H9 (cell line): ENCODE measurements around the gene PYROXD2. TPM values are rescaled to one million over a fixed set of nuclear protein-coding genes. Genes with fewer than 3 reads are reported as not detected.

ENCODE experiments used
- DNase-seq: peaks from one replicate; pipeline ENCODE4 v3.0.0-alpha.2; 2017
- H2AFZ ChIP-seq: one replicate; pipeline ENCODE4 v1.6.1; 2013; ENCODE audit warnings: mild to moderate bottlenecking, low read length, control low read depth, moderate library complexity
- H2AK5ac ChIP-seq: 2 replicates; pipeline ENCODE4 v1.6.1; 2013; ENCODE audit warnings: low read length, control low read depth, mixed read lengths; ENCODE audit not compliant: insufficient read length
- H2BK120ac ChIP-seq: one replicate; pipeline ENCODE4 v1.6.1; 2013; ENCODE audit warnings: low read depth, mild to moderate bottlenecking, low read length, control low read depth, inconsistent platforms; ENCODE audit not compliant: poor library complexity, severe bottlenecking
- H2BK12ac ChIP-seq: 2 replicates; pipeline ENCODE4 v1.6.1; 2013; ENCODE audit warnings: low read length, control low read depth, mixed read lengths, low read depth; ENCODE audit not compliant: insufficient read length
- H2BK15ac ChIP-seq: 2 replicates; pipeline ENCODE4 v1.6.1; 2013; ENCODE audit warnings: low read depth, low read length, control low read depth
- H2BK20ac ChIP-seq: one replicate; pipeline ENCODE4 v1.6.1; 2013; ENCODE audit warnings: low read depth, mild to moderate bottlenecking, low read length, control low read depth, inconsistent platforms; ENCODE audit not compliant: poor library complexity, severe bottlenecking
- H2BK5ac ChIP-seq: 2 replicates; pipeline ENCODE4 v1.6.1; 2013; ENCODE audit warnings: low read length, control low read depth, mixed read lengths; ENCODE audit not compliant: insufficient read length
- H3K14ac ChIP-seq: 2 replicates; pipeline ENCODE4 v1.6.1; 2013; ENCODE audit warnings: low read length, control low read depth; ENCODE audit not compliant: insufficient read depth
- H3K18ac ChIP-seq: 2 replicates; pipeline ENCODE4 v1.6.1; 2013; ENCODE audit warnings: low read depth, mild to moderate bottlenecking, mixed read lengths, low read length, control low read depth; ENCODE audit not compliant: insufficient read length
- H3K23ac ChIP-seq: 2 replicates; pipeline ENCODE4 v1.6.1; 2013; ENCODE audit warnings: low read length, control low read depth, mixed read lengths, low read depth; ENCODE audit not compliant: insufficient read length
- H3K23me2 ChIP-seq: 2 replicates; pipeline ENCODE4 v1.6.1; 2013; ENCODE audit warnings: low read depth, mild to moderate bottlenecking, mixed read lengths, low read length, control low read depth; ENCODE audit not compliant: insufficient read length, poor library complexity, severe bottlenecking
- H3K27ac ChIP-seq: 2 replicates; pipeline ENCODE4 v1.5.1; 2013; ENCODE audit warnings: low read length, control low read depth, mixed read lengths, low read depth; ENCODE audit not compliant: insufficient read length
- H3K27me3 ChIP-seq: 2 replicates; pipeline ENCODE4 v1.6.1; 2013; ENCODE audit warnings: low read length, control low read depth, inconsistent platforms; ENCODE audit not compliant: insufficient read depth
- H3K4ac ChIP-seq: 2 replicates; pipeline ENCODE4 v1.6.1; 2013; ENCODE audit warnings: low read depth, mild to moderate bottlenecking, control low read depth, inconsistent platforms, low read length, moderate library complexity
- H3K4me1 ChIP-seq: 2 replicates; pipeline ENCODE4 v1.6.1; 2013; ENCODE audit warnings: low read length, control low read depth, inconsistent platforms; ENCODE audit not compliant: insufficient read depth
- H3K4me2 ChIP-seq: 2 replicates; pipeline ENCODE4 v1.6.1; 2013; ENCODE audit warnings: low read length, control low read depth, mixed read lengths; ENCODE audit not compliant: insufficient read length, insufficient read depth
- H3K56ac ChIP-seq: 2 replicates; pipeline ENCODE4 v1.6.1; 2013; ENCODE audit warnings: low read depth, mild to moderate bottlenecking, mixed read lengths, low read length, control low read depth; ENCODE audit not compliant: insufficient read length
- H3K79me1 ChIP-seq: 2 replicates; pipeline ENCODE4 v1.6.1; 2013; ENCODE audit warnings: low read depth, mild to moderate bottlenecking, moderate library complexity, low read length, control low read depth, inconsistent platforms; ENCODE audit not compliant: insufficient read depth, poor library complexity, severe bottlenecking
- H3K79me2 ChIP-seq: 2 replicates; pipeline ENCODE4 v1.6.1; 2013; ENCODE audit warnings: low read length, control low read depth, inconsistent platforms; ENCODE audit not compliant: insufficient read depth
- H3K9ac ChIP-seq: 2 replicates; pipeline ENCODE4 v1.6.1; 2013; ENCODE audit warnings: low read length, control low read depth, mixed read lengths; ENCODE audit not compliant: insufficient read length; ENCODE audit errors: extremely low read depth
- H3K9me3 ChIP-seq: one replicate; pipeline ENCODE4 v1.6.1; 2013; ENCODE audit warnings: low read depth, low read length, inconsistent platforms; ENCODE audit not compliant: control insufficient read depth
- H3T11ph ChIP-seq: one replicate; pipeline ENCODE4 v1.6.1; 2013; ENCODE audit warnings: mild to moderate bottlenecking, low read length, control low read depth, inconsistent platforms
- H4K20me1 ChIP-seq: one replicate; pipeline ENCODE4 v1.6.1; 2013; ENCODE audit not compliant: control insufficient read depth, insufficient read length, insufficient read depth
- H4K5ac ChIP-seq: 2 replicates; pipeline ENCODE4 v1.6.1; 2013; ENCODE audit warnings: low read depth, mild to moderate bottlenecking, mixed read lengths, low read length, control low read depth; ENCODE audit not compliant: insufficient read length
- H4K8ac ChIP-seq: replicated peaks from 2 replicates; pipeline ENCODE4 v1.6.1; 2013; ENCODE audit warnings: low read length, control low read depth, mixed read lengths, low read depth; ENCODE audit not compliant: insufficient read length
- H4K91ac ChIP-seq: 2 replicates; pipeline ENCODE4 v1.6.1; 2013; ENCODE audit warnings: low read depth, mild to moderate bottlenecking, moderate library complexity, mixed read lengths, low read length, control low read depth; ENCODE audit not compliant: insufficient read length
- H3K27ac Mint-ChIP-seq, 3 experiments: 2 replicates in 2 of 3; 3 replicates in 1 of 3; pipeline ENCODE4 v1.8.0; 2020 to 2021; ENCODE audit warnings: mixed read lengths in 3 of 3, mild to moderate bottlenecking in 1 of 3, moderate library complexity in 1 of 3
- H3K27me3 Mint-ChIP-seq: 2 replicates; pipeline ENCODE4 v1.8.0; 2021; ENCODE audit warnings: low read depth, mild to moderate bottlenecking, moderate library complexity, mixed read lengths
- H3K36me3 Mint-ChIP-seq, 3 experiments: 2 replicates in 2 of 3; 3 replicates in 1 of 3; pipeline ENCODE4 v1.8.0; 2020 to 2021; ENCODE audit warnings: low read depth in 3 of 3, mixed read lengths in 3 of 3; ENCODE audit not compliant: insufficient read depth in 1 of 3
- H3K4me1 Mint-ChIP-seq, 2 experiments: 2 replicates each; pipeline ENCODE4 v1.8.0; 2020; ENCODE audit warnings: mixed read lengths in 2 of 2
- H3K4me3 Mint-ChIP-seq, 2 experiments: 2 replicates in 1 of 2; 3 replicates in 1 of 2; pipeline ENCODE4 v1.8.0; 2020 to 2021; ENCODE audit warnings: mild to moderate bottlenecking in 2 of 2, mixed read lengths in 2 of 2, moderate library complexity in 1 of 2
- H3K9me3 Mint-ChIP-seq, 2 experiments: 2 replicates in 1 of 2; 3 replicates in 1 of 2; pipeline ENCODE4 v1.8.0; 2020; ENCODE audit warnings: mild to moderate bottlenecking in 2 of 2, mixed read lengths in 2 of 2, moderate library complexity in 1 of 2
- WGBS: extraction: QIAGEN DNeasy Blood & Tissue Kit; methylation state at CpG from one replicate; pipeline ENCODE4 v1.1.7; 2013; ENCODE audit warnings: missing lambda C conversion rate, low lambda C conversion rate, mixed read lengths; ENCODE audit not compliant: insufficient read length; ENCODE audit errors: extremely low coverage; 5-methylcytosine and 5-hydroxymethylcytosine counted together
- total RNA-seq: library from RNA; stranded (reverse); gene quantifications from 2 replicates; pipeline ENCODE4 v1.2.1, GENCODE V29; 2021
- TF ChIP-seq, protein P1 (sequence below): fragments of 200-600 bp; sonication (generic); conservative IDR thresholded peaks from 3 replicates; pipeline ENCODE4 v1.8.0; 2021; ENCODE audit warnings: antibody characterized with exemption, mild to moderate bottlenecking

Gene PYROXD2
- total RNA-seq, 1 experiment from 2014 or later, result 5.3 TPM

DNA sequence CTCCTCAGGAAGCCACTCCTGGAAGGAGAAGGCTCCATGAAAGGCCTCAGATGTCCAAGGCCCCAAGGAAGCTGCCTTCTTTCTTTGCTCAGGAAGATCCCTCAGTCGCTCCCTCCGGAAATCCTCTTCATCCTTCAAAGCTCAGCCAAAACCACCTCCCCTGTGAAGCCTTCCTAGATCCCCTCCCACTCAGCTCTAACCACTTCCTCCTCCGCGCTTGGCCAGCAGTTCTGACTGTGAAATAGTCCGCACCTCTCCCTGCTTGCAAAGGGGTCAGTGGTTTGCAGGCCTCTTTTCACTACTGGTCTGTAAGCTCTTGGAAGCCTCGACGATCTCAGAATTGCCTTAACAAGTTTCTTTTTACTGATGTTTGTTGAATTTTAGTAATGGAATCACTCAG is 23.9 kb downstream of the PYROXD2 start:
- no peaks in the 10 kb centered on the region for H3K4me1 ChIP-seq
- Mint-ChIP-seq H3K36me3 (no peaks in the 10 kb centered on the region; a peak in 1 of 7 replicates), H3K9me3 (no peaks in the 10 kb centered on the region), H3K27me3 (no peaks in the 10 kb centered on the region; the same call in 1 of the 2 replicates), H3K4me3 (no peak overlapping the region), H3K27ac (peak overlapping the region in 1 of 3 experiments; percentile 33; a peak in 1 of 7 replicates), H3K4me1 (peaks cover 0 to 4% of the 10 kb centered on the region in 2 experiments; a peak in 1 of 4 replicates)
- no peaks in the 10 kb centered on the region for H3K79me2 ChIP-seq
- H2AK5ac ChIP-seq, result no peak overlapping the region
- no peak overlapping the region for H3K27ac ChIP-seq
- WGBS, result no CpG with 5 or more reads among the region's 7 CpGs
- no peak overlapping the region for H3T11ph ChIP-seq
- no peak for DNase-seq
- no peak overlapping the region for H3K14ac ChIP-seq
- no peak overlapping the region for H3K18ac ChIP-seq
- H2BK12ac ChIP-seq, result no peak overlapping the region
- H3K27me3 ChIP-seq, result no peaks in the 10 kb centered on the region
- no peak overlapping the region for H3K23ac ChIP-seq
- H3K4me2 ChIP-seq, result no peak overlapping the region
- H4K20me1 ChIP-seq, result no peaks in the 10 kb centered on the region
- no peak overlapping the region for H2BK5ac ChIP-seq
- no peak overlapping the region for H3K9ac ChIP-seq
- peaks cover 2% of the 10 kb centered on the region for H3K23me2 ChIP-seq
- no peak overlapping the region for H3K56ac ChIP-seq
- H3K79me1 ChIP-seq, result no peaks in the 10 kb centered on the region
- H2BK20ac ChIP-seq, result no peak overlapping the region
- H2BK120ac ChIP-seq, result no peak overlapping the region
- TF ChIP-seq, protein P1, sequence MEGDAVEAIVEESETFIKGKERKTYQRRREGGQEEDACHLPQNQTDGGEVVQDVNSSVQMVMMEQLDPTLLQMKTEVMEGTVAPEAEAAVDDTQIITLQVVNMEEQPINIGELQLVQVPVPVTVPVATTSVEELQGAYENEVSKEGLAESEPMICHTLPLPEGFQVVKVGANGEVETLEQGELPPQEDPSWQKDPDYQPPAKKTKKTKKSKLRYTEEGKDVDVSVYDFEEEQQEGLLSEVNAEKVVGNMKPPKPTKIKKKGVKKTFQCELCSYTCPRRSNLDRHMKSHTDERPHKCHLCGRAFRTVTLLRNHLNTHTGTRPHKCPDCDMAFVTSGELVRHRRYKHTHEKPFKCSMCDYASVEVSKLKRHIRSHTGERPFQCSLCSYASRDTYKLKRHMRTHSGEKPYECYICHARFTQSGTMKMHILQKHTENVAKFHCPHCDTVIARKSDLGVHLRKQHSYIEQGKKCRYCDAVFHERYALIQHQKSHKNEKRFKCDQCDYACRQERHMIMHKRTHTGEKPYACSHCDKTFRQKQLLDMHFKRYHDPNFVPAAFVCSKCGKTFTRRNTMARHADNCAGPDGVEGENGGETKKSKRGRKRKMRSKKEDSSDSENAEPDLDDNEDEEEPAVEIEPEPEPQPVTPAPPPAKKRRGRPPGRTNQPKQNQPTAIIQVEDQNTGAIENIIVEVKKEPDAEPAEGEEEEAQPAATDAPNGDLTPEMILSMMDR, result no peak
- no peak overlapping the region for H2BK15ac ChIP-seq
- H3K4ac ChIP-seq, result no peak overlapping the region
- no peak overlapping the region for H2AFZ ChIP-seq
- no peaks in the 10 kb centered on the region for H3K9me3 ChIP-seq
- H4K8ac ChIP-seq, result no peak overlapping the region
- H4K91ac ChIP-seq, result no peak overlapping the region
- no peak overlapping the region for H4K5ac ChIP-seq
